ENCODE measurements around the gene PLCG1. TPM values are rescaled to one million over a fixed set of nuclear protein-coding genes. Genes with fewer than 3 reads are reported as not detected.

The PLCG1 gene
- polyA plus RNA-seq, 1 donor (not counting 4 experiments of a cell fraction or from before 2014, with no cell fraction given) = 41.5 TPM

- no peaks in the 10 kb centered on the region for H3K27me3 ChIP-seq (ENCODE audit: control insufficient read depth, extremely low read depth, insufficient read depth, low read length)
- no peak overlapping the region for H3K4me2 ChIP-seq (ENCODE audit: control insufficient read depth, extremely low read depth, insufficient read depth, low read depth, low read length)
- H3K9me3 ChIP-seq (ENCODE audit: control insufficient read depth, low read depth, low read length) = no peaks in the 10 kb centered on the region
- TF ChIP-seq CTCF (optimal IDR thresholded peaks at IDR 0.05 in 1 of 3, IDR thresholded peaks at IDR 0.05 in 1 of 3, conservative IDR thresholded peaks at IDR 0.05 in 1 of 3; ENCODE audit: extremely low read depth in 1 of 3, insufficient read depth in 2 of 3, low read length in 3 of 3) = no peak
- no peak for TF ChIP-seq EZH2 (IDR thresholded peaks at IDR 0.05; ENCODE audit: low read length)
- H4K20me1 ChIP-seq (ENCODE audit: control insufficient read depth, extremely low read depth, insufficient read depth, low read length) = no peaks in the 10 kb centered on the region
- dilution Hi-C loops (cut with MboI; ENCODE audit: extremely low pct_ligation_motif_present, low sequenced_read_pairs) = no loop called here
- peaks cover 5% of the 10 kb centered on the region for H3K9me1 ChIP-seq (ENCODE audit: control insufficient read depth, extremely low read depth, insufficient read depth, low read length)
- H3K27ac ChIP-seq (ENCODE audit: control insufficient read depth, insufficient read depth, low read length) = peak overlapping the region; percentile 17
- H3K36me3 ChIP-seq (ENCODE audit: control insufficient read depth in 2 of 2, extremely low read depth in 1 of 2, insufficient read depth in 2 of 2, low read length in 2 of 2) = peaks cover 35 to 60% of the 10 kb centered on the region in 2 experiments
- FAIRE-seq (no peak), DNase-seq (ENCODE audit: low read depth, low spot score) (no peak)
- H2AFZ ChIP-seq (ENCODE audit: control insufficient read depth, low read length) = no peak overlapping the region
- H3K4me3 ChIP-seq (ENCODE audit: control insufficient read depth in 2 of 3, extremely low read depth in 1 of 3, insufficient read depth in 2 of 3, low read depth in 1 of 3, low read length in 3 of 3) = no peak overlapping the region
- peaks cover 36% of the 10 kb centered on the region for H3K4me1 ChIP-seq (ENCODE audit: control insufficient read depth, extremely low read depth, insufficient read depth, low read length)
- H3K79me2 ChIP-seq (ENCODE audit: control insufficient read depth, insufficient read depth, low read length) = no peaks in the 10 kb centered on the region
- no peak overlapping the region for H3K9ac ChIP-seq (ENCODE audit: control insufficient read depth, extremely low read depth, insufficient read depth, low read length)
Measured at GRCh38 chr20:41170386-41171105, 33.2 kb downstream of the PLCG1 start.

- H3K9ac ChIP-seq (ENCODE audit: control insufficient read depth, extremely low read depth, insufficient read depth, low read length) = no peak overlapping the region
- dilution Hi-C loops (cut with MboI; ENCODE audit: extremely low pct_ligation_motif_present, low sequenced_read_pairs) = no loop called here
- no peak overlapping the region for H2AFZ ChIP-seq (ENCODE audit: control insufficient read depth, low read length)
- peaks cover 5% of the 10 kb centered on the region for H3K9me1 ChIP-seq (ENCODE audit: control insufficient read depth, extremely low read depth, insufficient read depth, low read length)
- H3K27ac ChIP-seq (ENCODE audit: control insufficient read depth, insufficient read depth, low read length) = no peak overlapping the region
- H3K27me3 ChIP-seq (ENCODE audit: control insufficient read depth, extremely low read depth, insufficient read depth, low read length) = no peaks in the 10 kb centered on the region
- peaks cover 39 to 58% of the 10 kb centered on the region in 2 experiments for H3K36me3 ChIP-seq (ENCODE audit: control insufficient read depth in 2 of 2, extremely low read depth in 1 of 2, insufficient read depth in 2 of 2, low read length in 2 of 2)
- DNase-seq (ENCODE audit: low read depth, low spot score) = peak; percentile 50
- H3K9me3 ChIP-seq (ENCODE audit: control insufficient read depth, low read depth, low read length) = no peaks in the 10 kb centered on the region
- no peaks in the 10 kb centered on the region for H4K20me1 ChIP-seq (ENCODE audit: control insufficient read depth, extremely low read depth, insufficient read depth, low read length)
- H3K4me2 ChIP-seq (ENCODE audit: control insufficient read depth, extremely low read depth, insufficient read depth, low read depth, low read length) = no peak overlapping the region
- peaks cover 39% of the 10 kb centered on the region for H3K4me1 ChIP-seq (ENCODE audit: control insufficient read depth, extremely low read depth, insufficient read depth, low read length)
- no peaks in the 10 kb centered on the region for H3K79me2 ChIP-seq (ENCODE audit: control insufficient read depth, insufficient read depth, low read length)
- no peak for FAIRE-seq
- H3K4me3 ChIP-seq (ENCODE audit: control insufficient read depth in 2 of 3, extremely low read depth in 1 of 3, insufficient read depth in 2 of 3, low read depth in 1 of 3, low read length in 3 of 3) = no peak overlapping the region
- TF ChIP-seq CTCF (optimal IDR thresholded peaks at IDR 0.05 in 1 of 3, IDR thresholded peaks at IDR 0.05 in 1 of 3, conservative IDR thresholded peaks at IDR 0.05 in 1 of 3; ENCODE audit: extremely low read depth in 1 of 3, insufficient read depth in 2 of 3, low read length in 3 of 3) = no peak
- TF ChIP-seq EZH2 (IDR thresholded peaks at IDR 0.05; ENCODE audit: low read length) = no peak
Measured at GRCh38 chr20:41171736-41172295, 34.5 kb downstream of the PLCG1 start.
